H1 (cell line): ENCODE data around the gene ANKIB1. TPM values are rescaled to one million over a fixed set of nuclear protein-coding genes. Genes with fewer than 3 reads are reported as not detected.

Experiments used
- RNF2 ChIP-seq: fragments of 200-900, 300-1000 bp; sonication (generic); IDR thresholded peaks from 2 replicates; pipeline ENCODE4 v1.7.1; 2016; ENCODE audit warnings: borderline replicate concordance, low read depth, mild to moderate bottlenecking, antibody characterized with exemption, low read length; ENCODE audit not compliant: poor library complexity, severe bottlenecking; ENCODE audit errors: missing control alignments
- polyA plus RNA-seq, 7 experiments: library from polyadenylated mRNA; depleted of rRNA in 3 of 7; stranded (reverse) in 5 of 7; unstranded in 2 of 7; fragments of >200 nt in 5 of 7; fragments of 200-250 nt in 2 of 7; gene quantifications; 1 replicate in 5 of 7; 2 replicates in 1 of 7; 4 replicates in 1 of 7; pipeline versions ENCODE4 v1.2.1 to v1.2.3, GENCODE V29; 2011 to 2013; ENCODE audit warnings: missing spikeins in 2 of 7, mixed read lengths in 2 of 7
- total RNA-seq: library from RNA; stranded (reverse); fragmentation: NEBNext Ultra II Directional; extraction: Animal tissue kit (Norgen Biotek cat#: 25700); gene quantifications from 2 replicates; pipeline ENCODE4 v1.2.1, GENCODE V29; 2021

ANKIB1 gene
- total and polyA plus RNA-seq, 2 of the 8 experiments (the other 6 are each of a cell fraction or from before 2014, with no cell fraction given): 19.2 to 43.0 TPM

GRCh38 chr7:92303761-92304160, 58.0 kb downstream of the ANKIB1 start (continued):
- no peak for TF ChIP-seq RNF2
- TF ChIP-seq, all 59 proteins: peak for 0
